GM18873 (cell line): ENCODE measurements around the gene B4GAT1.
"Not testable (repeated sequence)": the region's sequence is repeated elsewhere in the genome, so short reads cannot be mapped to it uniquely, and the experiment has no call there.

Experiments
- ATAC-seq: cut with Tn5 transposase; IDR thresholded peaks from one replicate; pipeline ENCODE4 v1.9.1; 2021; ENCODE audit warnings: mild to moderate bottlenecking, moderate library complexity, moderate number of reproducible peaks; ENCODE audit not compliant: unreplicated experiment, low FRiP score

Gene B4GAT1

GRCh38 chr11:66347425-66348276 is at the start of gene B4GAT1:
TSS of gene B4GAT1 (minus strand) at chr11:66347629. CDS start at chr11:66347545, 84 bp downstream.
- ATAC-seq = no peak

GRCh38 chr11:66393954-66394353 is 46.5 kb upstream of the B4GAT1 start:
- no peak for ATAC-seq

- no peak for ATAC-seq
Observed at GRCh38 chr11:66391322-66391721, 43.9 kb upstream of the B4GAT1 start.

- ATAC-seq = no peak
Observed at GRCh38 chr11:66388780-66389386, 41.5 kb upstream of the B4GAT1 start.

- ATAC-seq = no peak
Observed at GRCh38 chr11:66386171-66387069, 39.0 kb upstream of the B4GAT1 start.

- not testable (repeated sequence) for ATAC-seq
Observed at GRCh38 chr11:66384316-66384715, 36.9 kb upstream of the B4GAT1 start.

GRCh38 chr11:66380264-66380663 is 32.8 kb upstream of the B4GAT1 start:
- not testable (repeated sequence) for ATAC-seq

- not testable (repeated sequence) for ATAC-seq
Observed at GRCh38 chr11:66373690-66374287, 26.4 kb upstream of the B4GAT1 start.

GRCh38 chr11:66373265-66373664 is 25.8 kb upstream of the B4GAT1 start:
- no peak for ATAC-seq

GRCh38 chr11:66371627-66372415 is 24.4 kb upstream of the B4GAT1 start, which contains the start of gene SLC29A2:
TSS of gene SLC29A2 (minus strand) at chr11:66371760. CDS start at chr11:66371591, 169 bp downstream.
- no peak for ATAC-seq

- ATAC-seq = no peak
Observed at GRCh38 chr11:66369073-66369894, 21.9 kb upstream of the B4GAT1 start.

GRCh38 chr11:66368484-66368883 is 21.1 kb upstream of the B4GAT1 start:
- ATAC-seq = no peak

- no peak for ATAC-seq
Observed at GRCh38 chr11:66367561-66368312, 20.3 kb upstream of the B4GAT1 start.

GRCh38 chr11:66366844-66367477 is 19.5 kb upstream of the B4GAT1 start:
- no peak for ATAC-seq

GRCh38 chr11:66365711-66366619 is 18.5 kb upstream of the B4GAT1 start:
- ATAC-seq = no peak

- no peak for ATAC-seq
Observed at GRCh38 chr11:66365166-66365565, 17.7 kb upstream of the B4GAT1 start.
